Fibroblast of lung (primary cell): Measurements from ENCODE around the gene TSNAX. TPM values are rescaled to one million over a fixed set of nuclear protein-coding genes. Genes with fewer than 3 reads are reported as not detected.

Experiments
- DNase-seq, 2 donors: peaks; one replicate each; pipeline versions ENCODE4 v3.0.0 to v3.0.0-alpha.2; 2010; ENCODE audit warnings: low read depth in 2 of 2
- H2AFZ ChIP-seq: 2 replicates; pipeline ENCODE4 v1.5.1; 2012; ENCODE audit warnings: low read length, control low read depth, inconsistent platforms
- H3K27ac ChIP-seq: 2 replicates; pipeline ENCODE4 v1.5.1; 2011; ENCODE audit warnings: low read length, control low read depth; ENCODE audit not compliant: insufficient read depth
- H3K27me3 ChIP-seq: 2 replicates; pipeline ENCODE4 v1.5.1; 2011; ENCODE audit warnings: mild to moderate bottlenecking, low read length; ENCODE audit not compliant: control insufficient read depth, insufficient read depth
- H3K36me3 ChIP-seq: 2 replicates; pipeline ENCODE4 v1.5.1; 2011; ENCODE audit warnings: low read length; ENCODE audit not compliant: control insufficient read depth, insufficient read depth
- H3K4me1 ChIP-seq: 2 replicates; pipeline ENCODE4 v1.5.1; 2011; ENCODE audit warnings: low read length; ENCODE audit not compliant: control insufficient read depth, insufficient read depth; ENCODE audit errors: extremely low read depth
- H3K4me2 ChIP-seq: 2 replicates; pipeline ENCODE4 v1.5.1; 2011; ENCODE audit warnings: low read length, control low read depth; ENCODE audit not compliant: insufficient read depth; ENCODE audit errors: extremely low read depth
- H3K4me3 ChIP-seq, 4 experiments: fragments of 200-600 bp in 1 of 4; sonication (generic) in 1 of 4; replicated peaks in 1 of 4; 2 replicates each; pipeline ENCODE4 v1.5.1; 2011 to 2016; ENCODE audit warnings: low read length in 4 of 4, low read depth in 3 of 4, mild to moderate bottlenecking in 3 of 4, control low read depth in 2 of 4, inconsistent platforms in 1 of 4, mixed read lengths in 1 of 4; ENCODE audit not compliant: insufficient read depth in 1 of 4; ENCODE audit errors: control extremely low read depth in 1 of 4
- H3K79me2 ChIP-seq: 2 replicates; pipeline ENCODE4 v1.5.1; 2012; ENCODE audit warnings: mild to moderate bottlenecking, low read length, inconsistent platforms; ENCODE audit not compliant: control insufficient read depth, insufficient read depth
- H3K9ac ChIP-seq: 2 replicates; pipeline ENCODE4 v1.5.1; 2011; ENCODE audit warnings: mild to moderate bottlenecking, low read length, control low read depth; ENCODE audit not compliant: insufficient read depth
- H3K9me3 ChIP-seq: 2 replicates; pipeline ENCODE4 v1.5.1; 2012; ENCODE audit warnings: low read depth, low read length; ENCODE audit not compliant: control insufficient read depth, insufficient read depth
- H4K20me1 ChIP-seq: 2 replicates; pipeline ENCODE4 v1.5.1; 2011; ENCODE audit warnings: low read length; ENCODE audit not compliant: control insufficient read depth, insufficient read depth; ENCODE audit errors: extremely low read depth
- CTCF ChIP-seq, 2 donors: IDR thresholded peaks in 1 of 2; conservative IDR thresholded peaks in 1 of 2; 1 replicate in 1 of 2; 2 replicates in 1 of 2; pipeline ENCODE4 v1.5.1; 2011 to 2012; ENCODE audit warnings: low read length in 2 of 2, control low read depth in 1 of 2, inconsistent platforms in 1 of 2, low read depth in 1 of 2, mild to moderate bottlenecking in 1 of 2
- EZH2 ChIP-seq: IDR thresholded peaks from 2 replicates; pipeline ENCODE4 v1.5.1; 2012; ENCODE audit warnings: low read length, control low read depth, mild to moderate bottlenecking; ENCODE audit errors: missing control alignments
- polyA plus RNA-seq, 2 donors: library from polyadenylated mRNA; depleted of rRNA in 1 of 2; stranded (reverse) in 1 of 2; unstranded in 1 of 2; fragments of >200 nt; gene quantifications; 2 replicates each; pipeline ENCODE4 v1.2.1, GENCODE V29; 2011 to 2012; ENCODE audit warnings: missing spikeins in 1 of 2
- total RNA-seq: library from RNA; depleted of rRNA; stranded (reverse); fragments of >200 nt; gene quantifications from 2 replicates; pipeline ENCODE4 v1.2.1, GENCODE V29; 2014

Gene TSNAX
- total and polyA plus RNA-seq, 2 donors (not counting 1 experiment from before 2014, with no cell fraction given): 30.2 to 46.3 TPM

- Histone ChIP-seq H3K79me2 (no peaks in the 10 kb centered on the region), H4K20me1 (no peaks in the 10 kb centered on the region), H3K9ac (no peak overlapping the region), H3K9me3 (no peaks in the 10 kb centered on the region), H3K4me3 (no peak overlapping the region), H3K27me3 (no peaks in the 10 kb centered on the region), H3K27ac (no peak overlapping the region), H2AFZ (no peak overlapping the region), H3K36me3 (no peaks in the 10 kb centered on the region), H3K4me2 (no peak overlapping the region), H3K4me1 (peaks cover 5% of the 10 kb centered on the region)
- TF ChIP-seq EZH2 (no peak), CTCF (conservative IDR thresholded peaks at IDR 0.05 in 1 of 2, IDR thresholded peaks at IDR 0.05 in 1 of 2; ENCODE audit: low read depth in 1 of 2, low read length in 2 of 2) (no peak)
- DNase-seq: no peak
Measured at GRCh38 chr1:231554969-231555368, 26.5 kb downstream of the TSNAX start.

- no peak overlapping the region for H3K4me3 ChIP-seq
- no peak overlapping the region for H3K27ac ChIP-seq
- no peaks in the 10 kb centered on the region for H3K36me3 ChIP-seq
- peaks cover 5% of the 10 kb centered on the region for H3K4me1 ChIP-seq
- H4K20me1 ChIP-seq: no peaks in the 10 kb centered on the region
- H3K9ac ChIP-seq: no peak overlapping the region
- DNase-seq: peak in 1 of 2 donors; percentile 19
- H3K4me2 ChIP-seq: no peak overlapping the region
- no peaks in the 10 kb centered on the region for H3K27me3 ChIP-seq
- H3K79me2 ChIP-seq: no peaks in the 10 kb centered on the region
- TF ChIP-seq EZH2: no peak
- TF ChIP-seq CTCF (conservative IDR thresholded peaks at IDR 0.05 in 1 of 2, IDR thresholded peaks at IDR 0.05 in 1 of 2; ENCODE audit: low read depth in 1 of 2, low read length in 2 of 2): no peak
- H2AFZ ChIP-seq: no peak overlapping the region
- H3K9me3 ChIP-seq: no peaks in the 10 kb centered on the region
Measured at GRCh38 chr1:231557411-231557810, 28.9 kb downstream of the TSNAX start.

GRCh38 chr1:231557898-231558707 is 29.6 kb downstream of the TSNAX start:
- no peak overlapping the region for H3K9ac ChIP-seq
- H3K4me2 ChIP-seq: no peak overlapping the region
- no peaks in the 10 kb centered on the region for H4K20me1 ChIP-seq
- TF ChIP-seq CTCF (conservative IDR thresholded peaks at IDR 0.05 in 1 of 2, IDR thresholded peaks at IDR 0.05 in 1 of 2; ENCODE audit: low read depth in 1 of 2, low read length in 2 of 2) (no peak), EZH2 (no peak)
- peak; percentile 53 to 61 for DNase-seq
- H3K9me3 ChIP-seq: no peaks in the 10 kb centered on the region
- H3K36me3 ChIP-seq: no peaks in the 10 kb centered on the region
- no peaks in the 10 kb centered on the region for H3K27me3 ChIP-seq
- H3K79me2 ChIP-seq: no peaks in the 10 kb centered on the region
- no peak overlapping the region for H3K27ac ChIP-seq
- peaks cover 5% of the 10 kb centered on the region for H3K4me1 ChIP-seq
- H2AFZ ChIP-seq: no peak overlapping the region
- no peak overlapping the region for H3K4me3 ChIP-seq
